ENCODE data around the gene NFATC2.

GRCh38 chr20:51382111-51382985, 160.2 kb downstream of the NFATC2 start:
- no peak for TF ChIP-seq POLR2AphosphoS5 (IDR thresholded peaks at IDR 0.05)
- no peak for TF ChIP-seq POLR2A (IDR thresholded peaks at IDR 0.05; ENCODE audit: low read depth)
- no peak for TF ChIP-seq CTCF (IDR thresholded peaks at IDR 0.05)

Measured in esophagus muscularis mucosa (tissue), 3 donors.